HEK293 (cell line): ENCODE data around the gene FKBP1C.
"Not testable (repeated sequence)": the region's sequence is repeated elsewhere in the genome, so short reads cannot be mapped to it uniquely, and the experiment has no call there.

Experiments used
- CTCF ChIA-PET: fragments of 350-600 bp; formaldehyde crosslinking; extraction: SDS; loops from one replicate; lab custom pipeline; 2021; ENCODE audit warnings: antibody characterized with exemption; lab: Yijun Ruan, JAX
- POLR2A ChIA-PET: fragments of 300-600 bp; formaldehyde crosslinking; extraction: SDS; loops from one replicate; lab custom pipeline; 2020; ENCODE audit warnings: antibody characterized with exemption, inconsistent platforms; lab: Yijun Ruan, JAX
- H3K27ac ChIP-seq: fragments of 200-500 bp; sonication (Bioruptor generic); 2 replicates; pipeline ENCODE4 v1.5.1; 2014; ENCODE audit warnings: low read depth, low read length, control low read depth, inconsistent platforms; ENCODE audit errors: extremely low read depth
- H3K36me3 ChIP-seq, 2 experiments: fragments of 200-500 bp in 1 of 2; sonication (Bioruptor generic) in 1 of 2; 1 replicate in 1 of 2; 2 replicates in 1 of 2; pipeline ENCODE4 v1.5.1; 2014 to 2017; ENCODE audit warnings: inconsistent platforms in 2 of 2, low read length in 2 of 2; ENCODE audit not compliant: control insufficient read depth in 2 of 2, insufficient read depth in 1 of 2
- H3K4me1 ChIP-seq: fragments of 200-500 bp; sonication (Bioruptor generic); 2 replicates; pipeline ENCODE4 v1.5.1; 2014; ENCODE audit warnings: mild to moderate bottlenecking, low read length, inconsistent platforms; ENCODE audit not compliant: control insufficient read depth, insufficient read depth
- H3K4me3 ChIP-seq: 2 replicates; pipeline ENCODE4 v1.5.1; 2011; ENCODE audit warnings: low read depth, mild to moderate bottlenecking, control low read depth, low read length, moderate library complexity
- H3K9me3 ChIP-seq: fragments of 200-500 bp; sonication (Bioruptor generic); 2 replicates; pipeline ENCODE4 v1.5.1; 2014; ENCODE audit warnings: low read depth, low read length, inconsistent platforms; ENCODE audit not compliant: control insufficient read depth, insufficient read depth
- ATF2 ChIP-seq: fragments of 450-650 bp; formaldehyde crosslinking; IDR thresholded peaks from 2 replicates; pipeline ENCODE4 v1.5.1; 2016; ENCODE audit warnings: missing biosample characterization, missing genetic modification characterization, low read depth
- GLI4 ChIP-seq: fragments of 450-650 bp; formaldehyde crosslinking; IDR thresholded peaks from 2 replicates; pipeline ENCODE4 v1.5.1; 2016; ENCODE audit warnings: missing biosample characterization, missing genetic modification characterization
- HOXD13 ChIP-seq: sonication (generic); formaldehyde crosslinking; IDR thresholded peaks from 2 replicates; pipeline ENCODE4 v1.8.0; 2022; ENCODE audit warnings: missing genetic modification reagents, borderline replicate concordance
- ZBTB6 ChIP-seq: fragments of 450-650 bp; formaldehyde crosslinking; IDR thresholded peaks from 2 replicates; pipeline ENCODE4 v1.5.1; 2017; ENCODE audit warnings: missing biosample characterization, missing genetic modification characterization
- ZNF174 ChIP-seq: fragments of 450-650 bp; formaldehyde crosslinking; IDR thresholded peaks from 2 replicates; pipeline ENCODE4 v1.5.0; 2017; ENCODE audit warnings: missing biosample characterization, mild to moderate bottlenecking, missing genetic modification characterization
- ZNF184 ChIP-seq: fragments of 450-650 bp; IDR thresholded peaks from 2 replicates; pipeline ENCODE4 v1.5.1; 2018; ENCODE audit warnings: missing biosample characterization, mild to moderate bottlenecking, missing genetic modification characterization
- ZNF239 ChIP-seq: fragments of 450-650 bp; formaldehyde crosslinking; IDR thresholded peaks from 2 replicates; pipeline ENCODE4 v1.5.1; 2016; ENCODE audit warnings: missing biosample characterization, missing genetic modification characterization
- ZNF280D ChIP-seq: fragments of 450-650 bp; formaldehyde crosslinking; IDR thresholded peaks from 2 replicates; pipeline ENCODE4 v1.5.1; 2016; ENCODE audit warnings: missing biosample characterization, missing genetic modification characterization
- ZNF488 ChIP-seq: fragments of 450-650 bp; formaldehyde crosslinking; IDR thresholded peaks from 2 replicates; pipeline ENCODE4 v1.5.1; 2016; ENCODE audit warnings: missing biosample characterization, missing genetic modification characterization
- ZNF580 ChIP-seq: fragments of 450-650 bp; formaldehyde crosslinking; IDR thresholded peaks from 2 replicates; pipeline ENCODE4 v1.5.1; 2016; ENCODE audit warnings: missing biosample characterization, missing genetic modification characterization
- ZNF629 ChIP-seq: fragments of 450-650 bp; formaldehyde crosslinking; IDR thresholded peaks from 2 replicates; pipeline ENCODE4 v1.5.1; 2017; ENCODE audit warnings: missing biosample characterization, missing genetic modification characterization
- ZNF654 ChIP-seq: fragments of 450-650 bp; formaldehyde crosslinking; IDR thresholded peaks from 2 replicates; pipeline ENCODE4 v1.5.1; 2016; ENCODE audit warnings: low read depth, missing biosample characterization, missing genetic modification characterization
- ZNF76 ChIP-seq: fragments of 450-650 bp; formaldehyde crosslinking; IDR thresholded peaks from 2 replicates; pipeline ENCODE4; 2016; ENCODE audit warnings: low read depth, missing biosample characterization, missing genetic modification characterization, borderline replicate concordance
- ZNF837 ChIP-seq: fragments of 450-650 bp; formaldehyde crosslinking; IDR thresholded peaks from 2 replicates; pipeline ENCODE4 v1.5.1; 2016; ENCODE audit warnings: missing biosample characterization, missing genetic modification characterization
- ZSCAN4 ChIP-seq: fragments of 450-650 bp; formaldehyde crosslinking; IDR thresholded peaks from 2 replicates; pipeline ENCODE4 v1.5.1; 2017; ENCODE audit warnings: missing biosample characterization, missing genetic modification characterization

Gene FKBP1C

GRCh38 chr6:63213325-63213724, 2.1 kb downstream of the FKBP1C start (continued):
- TF ChIP-seq ATF2 (tag by site-specific recombination) (no peak), ZNF184 (no peak)

- no peaks in the 10 kb centered on the region for H3K9me3 ChIP-seq
- POLR2A ChIA-PET = no interaction called here
- CTCF ChIA-PET = no interaction called here
- no peaks in the 10 kb centered on the region for H3K4me1 ChIP-seq
- H3K36me3 ChIP-seq = no peaks in the 10 kb centered on the region
- no peak overlapping the region for H3K4me3 ChIP-seq
- TF ChIP-seq ZNF280D (tag by site-specific recombination) = no peak
- TF ChIP-seq ZNF174 = no peak
- no peak overlapping the region for H3K27ac ChIP-seq
These were observed 3.5 kb downstream of the FKBP1C start for GRCh38 chr6:63214816-63215215.

GRCh38 chr6:63224179-63224578, 12.9 kb downstream of the FKBP1C start:
- Histone ChIP-seq H3K9me3 (no peaks in the 10 kb centered on the region), H3K27ac (no peak overlapping the region), H3K4me3 (no peak overlapping the region), H3K4me1 (no peaks in the 10 kb centered on the region), H3K36me3 (no peaks in the 10 kb centered on the region)
- CTCF ChIA-PET = no interaction called here
- TF ChIP-seq ZNF580 (tag by site-specific recombination) (no peak), GLI4 (tag by site-specific recombination) (no peak), ZNF239 (tag by site-specific recombination) (no peak), ZSCAN4 (tag by site-specific recombination) (no peak), ZNF837 (no peak), ZNF76 (tag by site-specific recombination) (no peak), ZBTB6 (tag by site-specific recombination) (no peak), ZNF629 (tag by site-specific recombination) (no peak), HOXD13 (no peak), ZNF654 (no peak), ZNF488 (tag by site-specific recombination) (no peak)
- POLR2A ChIA-PET = no interaction called here

GRCh38 chr6:63225987-63226386, 14.7 kb downstream of the FKBP1C start:
- H3K27ac ChIP-seq, H3K4me1 ChIP-seq, POLR2A ChIA-PET, H3K4me3 ChIP-seq, CTCF ChIA-PET, H3K36me3 ChIP-seq, H3K9me3 ChIP-seq: not testable (repeated sequence)

- H3K27ac ChIP-seq, H3K36me3 ChIP-seq, CTCF ChIA-PET, POLR2A ChIA-PET, H3K4me3 ChIP-seq, H3K9me3 ChIP-seq, H3K4me1 ChIP-seq: not testable (repeated sequence)
These were observed 16.9 kb downstream of the FKBP1C start for GRCh38 chr6:63227928-63228894.
